HepG2 (cell line): ENCODE data around the gene KDM2B. TPM values are rescaled to one million over a fixed set of nuclear protein-coding genes. Genes with fewer than 3 reads are reported as not detected.

Experiments
- FIP1L1 ChIP-seq: fragments of 200-400 bp; formaldehyde crosslinking; IDR thresholded peaks from 2 replicates; pipeline ENCODE4 v1.6.1; 2018; ENCODE audit warnings: low read depth, mild to moderate bottlenecking, low read length, moderate library complexity, borderline replicate concordance; ENCODE audit not compliant: insufficient read depth
- JUND ChIP-seq: sonication (generic); formaldehyde crosslinking; IDR thresholded peaks from 2 replicates; pipeline ENCODE4 v1.8.0; 2022; ENCODE audit warnings: mild to moderate bottlenecking, missing genetic modification reagents
- KLF12 ChIP-seq: sonication (generic); formaldehyde crosslinking; IDR thresholded peaks from 2 replicates; pipeline ENCODE4 v1.4.0; 2020; ENCODE audit warnings: missing genetic modification reagents, borderline replicate concordance
- NR2F2 ChIP-seq: IDR thresholded peaks from 2 replicates; pipeline ENCODE4 v1.6.1; 2012; ENCODE audit warnings: low read depth, inconsistent platforms, borderline replicate concordance
- SKI ChIP-seq: fragments of 450-650 bp; IDR thresholded peaks from one replicate; pipeline ENCODE4 v1.6.1; 2018; ENCODE audit warnings: mild to moderate bottlenecking; ENCODE audit not compliant: partially characterized antibody
- ZNF569 ChIP-seq: sonication (generic); formaldehyde crosslinking; IDR thresholded peaks from 2 replicates; pipeline ENCODE4 v1.5.0; 2020; ENCODE audit warnings: mild to moderate bottlenecking, missing genetic modification reagents, moderate library complexity, borderline replicate concordance
- ZNF746 ChIP-seq: sonication (generic); formaldehyde crosslinking; IDR thresholded peaks from 2 replicates; pipeline ENCODE4 v1.8.0; 2022; ENCODE audit warnings: mild to moderate bottlenecking, missing genetic modification reagents
- polyA plus RNA-seq, 8 experiments: library from polyadenylated mRNA; depleted of rRNA in 3 of 8; stranded (reverse) in 7 of 8; unstranded in 1 of 8; fragments of >200 nt; fragmentation: Illumina TruSeq in 4 of 8; extraction: Trizol in 4 of 8; gene quantifications; 2 replicates each; pipeline versions ENCODE4 v1.2.1 to v1.2.3, GENCODE V29; 2011 to 2016; ENCODE audit warnings: low read depth in 4 of 8, missing spikeins in 1 of 8, mixed read lengths in 1 of 8; ENCODE audit not compliant: insufficient read depth in 1 of 8
- total RNA-seq, 5 experiments: library from RNA; depleted of rRNA; stranded (reverse); fragments of >200 nt; fragmentation: Illumina TruSeq; extraction: Trizol; gene quantifications; 2 replicates each; pipeline ENCODE4 v1.2.3, GENCODE V29; 2016; ENCODE audit warnings: low read depth in 1 of 5
- TF ChIP-seq, protein P1 (sequence below): sonication (generic); formaldehyde crosslinking; IDR thresholded peaks from 2 replicates; pipeline ENCODE4 v1.5.0; 2020; ENCODE audit warnings: mild to moderate bottlenecking, missing genetic modification reagents, borderline replicate concordance
- TF ChIP-seq, protein P2 (sequence below): sonication (generic); formaldehyde crosslinking; IDR thresholded peaks from 2 replicates; pipeline ENCODE4 v1.5.1; 2020; ENCODE audit warnings: mild to moderate bottlenecking, missing genetic modification reagents, borderline replicate concordance
- TF ChIP-seq, protein P3 (sequence below): sonication (generic); formaldehyde crosslinking; IDR thresholded peaks from 2 replicates; pipeline ENCODE4 v1.5.1; 2020; ENCODE audit warnings: missing genetic modification reagents, mild to moderate bottlenecking, borderline replicate concordance
- TF ChIP-seq, protein P4 (sequence below): sonication (generic); formaldehyde crosslinking; IDR thresholded peaks from 2 replicates; pipeline ENCODE4 v1.5.0; 2020; ENCODE audit warnings: mild to moderate bottlenecking, missing genetic modification reagents

KDM2B gene
- total and polyA plus RNA-seq, 2 of the 13 experiments (the other 11 are each of a cell fraction or from before 2014, with no cell fraction given) = 17.5 to 26.1 TPM

DNA sequence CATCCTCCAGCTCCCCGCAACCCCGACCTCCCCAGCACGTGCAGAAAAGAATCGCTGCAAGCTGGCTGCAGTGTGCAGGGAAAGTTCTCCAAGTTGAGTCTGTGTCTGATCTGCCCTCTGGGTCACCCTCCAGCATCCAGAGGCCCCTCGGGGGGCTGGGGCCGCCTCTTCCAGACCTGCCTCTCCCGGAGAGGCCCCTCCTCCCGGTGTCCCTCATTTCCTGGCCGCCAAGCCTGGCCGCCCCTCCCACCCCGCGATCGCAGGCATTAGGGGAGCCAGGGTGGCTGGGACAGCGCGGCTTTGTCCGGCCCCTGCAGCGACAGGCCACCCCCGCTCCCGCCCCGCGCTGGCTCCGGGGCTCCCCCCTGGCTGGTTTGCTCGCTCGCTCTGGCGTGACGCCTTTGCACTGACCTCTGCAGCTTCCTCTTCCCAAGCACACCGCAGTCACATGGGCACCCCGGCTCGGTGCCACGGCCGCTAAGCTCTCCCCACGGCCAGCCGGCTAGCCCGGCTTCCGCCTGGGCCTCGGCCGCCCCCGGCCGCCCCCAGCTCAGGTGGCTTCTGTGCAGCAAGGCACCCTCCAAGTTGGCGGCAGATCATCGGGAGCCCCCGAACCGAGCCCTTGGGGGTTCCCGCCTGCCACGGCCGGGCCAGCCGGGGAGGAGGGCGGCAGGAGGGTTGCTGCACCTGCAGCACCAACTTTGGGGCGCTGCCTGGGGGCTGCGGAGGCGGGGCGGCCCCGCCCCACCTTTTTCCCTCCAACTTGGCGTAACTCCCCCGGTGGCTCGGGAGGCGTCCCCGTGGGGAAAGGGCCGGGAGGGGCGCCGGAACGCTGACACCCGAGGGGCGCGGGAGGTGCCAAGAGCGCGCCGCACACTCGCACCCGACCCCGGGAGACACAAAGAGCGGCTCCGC is 43.7 kb downstream of the KDM2B start (continued):
- TF ChIP-seq, protein P1, sequence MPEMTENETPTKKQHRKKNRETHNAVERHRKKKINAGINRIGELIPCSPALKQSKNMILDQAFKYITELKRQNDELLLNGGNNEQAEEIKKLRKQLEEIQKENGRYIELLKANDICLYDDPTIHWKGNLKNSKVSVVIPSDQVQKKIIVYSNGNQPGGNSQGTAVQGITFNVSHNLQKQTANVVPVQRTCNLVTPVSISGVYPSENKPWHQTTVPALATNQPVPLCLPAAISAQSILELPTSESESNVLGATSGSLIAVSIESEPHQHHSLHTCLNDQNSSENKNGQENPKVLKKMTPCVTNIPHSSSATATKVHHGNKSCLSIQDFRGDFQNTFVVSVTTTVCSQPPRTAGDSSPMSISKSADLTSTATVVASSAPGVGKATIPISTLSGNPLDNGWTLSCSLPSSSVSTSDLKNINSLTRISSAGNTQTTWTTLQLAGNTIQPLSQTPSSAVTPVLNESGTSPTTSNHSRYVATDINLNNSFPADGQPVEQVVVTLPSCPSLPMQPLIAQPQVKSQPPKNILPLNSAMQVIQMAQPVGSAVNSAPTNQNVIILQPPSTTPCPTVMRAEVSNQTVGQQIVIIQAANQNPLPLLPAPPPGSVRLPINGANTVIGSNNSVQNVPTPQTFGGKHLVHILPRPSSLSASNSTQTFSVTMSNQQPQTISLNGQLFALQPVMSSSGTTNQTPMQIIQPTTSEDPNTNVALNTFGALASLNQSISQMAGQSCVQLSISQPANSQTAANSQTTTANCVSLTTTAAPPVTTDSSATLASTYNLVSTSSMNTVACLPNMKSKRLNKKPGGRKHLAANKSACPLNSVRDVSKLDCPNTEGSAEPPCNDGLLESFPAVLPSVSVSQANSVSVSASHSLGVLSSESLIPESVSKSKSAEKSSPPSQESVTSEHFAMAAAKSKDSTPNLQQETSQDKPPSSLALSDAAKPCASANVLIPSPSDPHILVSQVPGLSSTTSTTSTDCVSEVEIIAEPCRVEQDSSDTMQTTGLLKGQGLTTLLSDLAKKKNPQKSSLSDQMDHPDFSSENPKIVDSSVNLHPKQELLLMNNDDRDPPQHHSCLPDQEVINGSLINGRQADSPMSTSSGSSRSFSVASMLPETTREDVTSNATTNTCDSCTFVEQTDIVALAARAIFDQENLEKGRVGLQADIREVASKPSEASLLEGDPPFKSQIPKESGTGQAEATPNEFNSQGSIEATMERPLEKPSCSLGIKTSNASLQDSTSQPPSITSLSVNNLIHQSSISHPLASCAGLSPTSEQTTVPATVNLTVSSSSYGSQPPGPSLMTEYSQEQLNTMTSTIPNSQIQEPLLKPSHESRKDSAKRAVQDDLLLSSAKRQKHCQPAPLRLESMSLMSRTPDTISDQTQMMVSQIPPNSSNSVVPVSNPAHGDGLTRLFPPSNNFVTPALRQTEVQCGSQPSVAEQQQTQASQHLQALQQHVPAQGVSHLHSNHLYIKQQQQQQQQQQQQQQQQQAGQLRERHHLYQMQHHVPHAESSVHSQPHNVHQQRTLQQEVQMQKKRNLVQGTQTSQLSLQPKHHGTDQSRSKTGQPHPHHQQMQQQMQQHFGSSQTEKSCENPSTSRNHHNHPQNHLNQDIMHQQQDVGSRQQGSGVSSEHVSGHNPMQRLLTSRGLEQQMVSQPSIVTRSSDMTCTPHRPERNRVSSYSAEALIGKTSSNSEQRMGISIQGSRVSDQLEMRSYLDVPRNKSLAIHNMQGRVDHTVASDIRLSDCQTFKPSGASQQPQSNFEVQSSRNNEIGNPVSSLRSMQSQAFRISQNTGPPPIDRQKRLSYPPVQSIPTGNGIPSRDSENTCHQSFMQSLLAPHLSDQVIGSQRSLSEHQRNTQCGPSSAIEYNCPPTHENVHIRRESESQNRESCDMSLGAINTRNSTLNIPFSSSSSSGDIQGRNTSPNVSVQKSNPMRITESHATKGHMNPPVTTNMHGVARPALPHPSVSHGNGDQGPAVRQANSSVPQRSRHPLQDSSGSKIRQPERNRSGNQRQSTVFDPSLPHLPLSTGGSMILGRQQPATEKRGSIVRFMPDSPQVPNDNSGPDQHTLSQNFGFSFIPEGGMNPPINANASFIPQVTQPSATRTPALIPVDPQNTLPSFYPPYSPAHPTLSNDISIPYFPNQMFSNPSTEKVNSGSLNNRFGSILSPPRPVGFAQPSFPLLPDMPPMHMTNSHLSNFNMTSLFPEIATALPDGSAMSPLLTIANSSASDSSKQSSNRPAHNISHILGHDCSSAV (CRISPR knock-in tag) = no peak
- TF ChIP-seq, protein P2, sequence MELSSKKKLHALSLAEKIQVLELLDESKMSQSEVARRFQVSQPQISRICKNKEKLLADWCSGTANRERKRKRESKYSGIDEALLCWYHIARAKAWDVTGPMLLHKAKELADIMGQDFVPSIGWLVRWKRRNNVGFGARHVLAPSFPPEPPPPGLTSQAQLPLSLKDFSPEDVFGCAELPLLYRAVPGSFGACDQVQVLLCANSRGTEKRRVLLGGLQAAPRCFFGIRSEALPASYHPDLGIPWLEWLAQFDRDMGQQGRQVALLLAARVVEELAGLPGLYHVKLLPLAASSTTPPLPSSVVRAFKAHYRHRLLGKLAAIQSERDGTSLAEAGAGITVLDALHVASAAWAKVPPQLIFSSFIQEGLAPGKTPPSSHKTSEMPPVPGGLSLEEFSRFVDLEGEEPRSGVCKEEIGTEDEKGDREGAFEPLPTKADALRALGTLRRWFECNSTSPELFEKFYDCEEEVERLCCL (CRISPR knock-in tag) = no peak
- no peak for TF ChIP-seq ZNF569
- TF ChIP-seq NR2F2 = 0 out of 2 replicates have a peak, but pooled peaks have one; percentile 8
- TF ChIP-seq ZNF746 = peak; percentile 77
- TF ChIP-seq JUND (CRISPR knock-in tag) = no peak
- TF ChIP-seq KLF12 (CRISPR knock-in tag) = peak; percentile 82
- TF ChIP-seq, protein P3, sequence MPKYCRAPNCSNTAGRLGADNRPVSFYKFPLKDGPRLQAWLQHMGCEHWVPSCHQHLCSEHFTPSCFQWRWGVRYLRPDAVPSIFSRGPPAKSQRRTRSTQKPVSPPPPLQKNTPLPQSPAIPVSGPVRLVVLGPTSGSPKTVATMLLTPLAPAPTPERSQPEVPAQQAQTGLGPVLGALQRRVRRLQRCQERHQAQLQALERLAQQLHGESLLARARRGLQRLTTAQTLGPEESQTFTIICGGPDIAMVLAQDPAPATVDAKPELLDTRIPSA = peak; percentile 54; the same call in 1 of the 2 replicates
- TF ChIP-seq FIP1L1 = no peak
- TF ChIP-seq, protein P4, sequence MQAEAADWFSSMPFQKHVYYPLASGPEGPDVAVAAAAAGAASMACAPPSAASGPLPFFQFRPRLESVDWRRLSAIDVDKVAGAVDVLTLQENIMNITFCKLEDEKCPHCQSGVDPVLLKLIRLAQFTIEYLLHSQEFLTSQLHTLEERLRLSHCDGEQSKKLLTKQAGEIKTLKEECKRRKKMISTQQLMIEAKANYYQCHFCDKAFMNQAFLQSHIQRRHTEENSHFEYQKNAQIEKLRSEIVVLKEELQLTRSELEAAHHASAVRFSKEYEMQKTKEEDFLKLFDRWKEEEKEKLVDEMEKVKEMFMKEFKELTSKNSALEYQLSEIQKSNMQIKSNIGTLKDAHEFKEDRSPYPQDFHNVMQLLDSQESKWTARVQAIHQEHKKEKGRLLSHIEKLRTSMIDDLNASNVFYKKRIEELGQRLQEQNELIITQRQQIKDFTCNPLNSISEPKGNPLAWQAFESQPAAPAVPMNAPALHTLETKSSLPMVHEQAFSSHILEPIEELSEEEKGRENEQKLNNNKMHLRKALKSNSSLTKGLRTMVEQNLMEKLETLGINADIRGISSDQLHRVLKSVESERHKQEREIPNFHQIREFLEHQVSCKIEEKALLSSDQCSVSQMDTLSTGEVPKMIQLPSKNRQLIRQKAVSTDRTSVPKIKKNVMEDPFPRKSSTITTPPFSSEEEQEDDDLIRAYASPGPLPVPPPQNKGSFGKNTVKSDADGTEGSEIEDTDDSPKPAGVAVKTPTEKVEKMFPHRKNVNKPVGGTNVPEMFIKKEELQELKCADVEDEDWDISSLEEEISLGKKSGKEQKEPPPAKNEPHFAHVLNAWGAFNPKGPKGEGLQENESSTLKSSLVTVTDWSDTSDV (CRISPR knock-in tag) = peak; percentile 94
- peak; percentile 42 for TF ChIP-seq SKI
